Fibroblast of villous mesenchyme (primary cell): ENCODE results near the gene ABHD15. TPM values are rescaled to one million over a fixed set of nuclear protein-coding genes. Genes with fewer than 3 reads are reported as not detected.

Source experiments
- DNase-seq: peaks from one replicate; pipeline ENCODE4 v3.0.0-alpha.2; 2010; ENCODE audit warnings: low read depth
- H3K4me3 ChIP-seq: 2 replicates; pipeline ENCODE4 v1.5.1; 2011; ENCODE audit warnings: low read depth, mild to moderate bottlenecking, low read length
- CTCF ChIP-seq: IDR thresholded peaks from 2 replicates; pipeline ENCODE4 v1.5.1; 2012; ENCODE audit warnings: low read depth, mild to moderate bottlenecking, low read length; ENCODE audit not compliant: insufficient read depth
- total RNA-seq: library from RNA; depleted of rRNA; stranded (reverse); fragments of >200 nt; gene quantifications from 2 replicates; pipeline ENCODE4 v1.2.3, GENCODE V29; 2012

The ABHD15 gene
- total RNA-seq, 1 donor, result 8.2 TPM

- no peak overlapping the region for H3K4me3 ChIP-seq
- DNase-seq, result no peak
- TF ChIP-seq CTCF, result no peak
Observed at GRCh38 chr17:29612404-29613280, 45.8 kb upstream of the ABHD15 start.

GRCh38 chr17:29612094-29612403 is 45.2 kb upstream of the ABHD15 start:
- no peak for TF ChIP-seq CTCF
- no peak overlapping the region for H3K4me3 ChIP-seq
- no peak for DNase-seq

GRCh38 chr17:29611351-29612093 is 44.7 kb upstream of the ABHD15 start:
- TF ChIP-seq CTCF, result no peak
- no peak for DNase-seq
- H3K4me3 ChIP-seq, result no peak overlapping the region

- H3K4me3 ChIP-seq, result no peak overlapping the region
- no peak for TF ChIP-seq CTCF
- no peak for DNase-seq
Observed at GRCh38 chr17:29610395-29610794, 43.6 kb upstream of the ABHD15 start.

- TF ChIP-seq CTCF, result no peak
- no peak for DNase-seq
- no peak overlapping the region for H3K4me3 ChIP-seq
Observed at GRCh38 chr17:29608986-29609385, 42.1 kb upstream of the ABHD15 start.

- TF ChIP-seq CTCF, result no peak
- DNase-seq, result no peak
- H3K4me3 ChIP-seq, result no peak overlapping the region
Observed at GRCh38 chr17:29607557-29608195, 40.8 kb upstream of the ABHD15 start.
